GM20431 (cell line): Measurements from ENCODE around the gene RASAL3.

ENCODE experiments used
- in situ Hi-C: fragments of 300-500 bp; cut with MseI, MboI; formaldehyde crosslinking; loops from one replicate; pipeline ENCODE4 v1.15.0; 2020; ENCODE audit warnings: low sequenced_read_pairs; ENCODE audit not compliant: unreplicated experiment

RASAL3 gene

DNA sequence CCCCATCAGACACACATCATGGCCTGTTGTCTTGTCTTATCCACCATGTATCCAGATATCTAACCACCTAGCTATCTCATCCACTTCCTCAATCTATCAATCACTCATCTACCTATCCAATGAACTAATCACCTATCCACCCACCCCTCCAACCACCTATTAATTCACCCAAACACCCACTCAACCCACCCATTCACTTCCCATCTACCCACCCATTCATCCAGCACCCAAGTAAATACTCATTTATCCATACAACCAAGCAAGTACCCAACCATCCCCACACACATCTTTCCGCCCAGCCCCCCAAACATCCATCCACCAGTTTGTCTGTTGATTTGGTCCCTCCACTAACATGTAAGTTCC lies 13.8 kb downstream of the RASAL3 start:
- in situ Hi-C loops: no loop called here

DNA sequence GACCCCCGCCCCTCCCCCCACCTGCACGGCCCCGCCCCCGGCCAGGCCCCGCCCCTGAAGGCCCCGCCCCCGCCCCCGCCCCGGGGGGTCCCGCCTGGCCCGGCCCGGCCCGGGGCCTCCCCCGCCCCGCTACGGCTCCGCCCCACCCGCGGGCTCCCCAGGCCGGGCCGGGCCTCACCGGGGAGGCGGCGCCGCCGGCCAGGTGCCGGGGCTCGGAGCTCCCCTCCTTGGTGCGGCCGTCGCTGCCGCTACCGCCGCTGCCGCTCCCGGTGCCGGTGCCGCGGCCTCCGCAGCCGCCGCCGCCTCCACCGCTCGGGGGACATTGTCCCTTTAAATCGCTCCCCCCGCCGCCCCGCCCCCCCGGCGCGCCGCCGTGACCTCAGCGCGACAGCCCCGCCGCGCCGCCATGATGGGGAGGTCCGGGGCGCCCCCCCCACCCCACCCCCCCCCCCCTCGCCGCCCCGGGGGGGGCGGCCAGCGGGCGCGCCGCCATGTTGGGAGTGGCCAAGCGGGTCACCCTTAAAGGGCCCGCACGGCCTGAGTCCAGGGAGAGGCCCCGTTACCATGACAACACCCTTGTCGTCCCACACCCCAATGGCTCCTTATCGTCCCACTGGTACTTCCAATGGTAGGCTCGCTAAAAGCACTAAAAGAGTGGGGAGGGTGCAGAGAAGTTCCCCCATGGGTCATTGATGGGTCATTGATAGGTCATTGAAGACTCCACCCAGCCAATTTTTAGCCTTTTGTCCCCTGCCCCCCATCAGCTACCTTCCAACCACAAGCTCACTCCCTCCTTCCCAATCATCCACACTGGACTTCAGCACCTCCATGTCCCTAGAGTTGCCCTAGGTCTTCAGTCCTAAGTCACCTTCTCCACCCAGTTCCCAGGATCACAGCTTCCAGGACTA lies 14.5 kb downstream of the RASAL3 start, which contains the start of gene WIZ:
Gene WIZ (minus strand): TSS at position 337 of the 908 bp plus-strand sequence. CDS start 1,649 bp downstream, outside the sequence.
- in situ Hi-C loops: no loop called here

DNA sequence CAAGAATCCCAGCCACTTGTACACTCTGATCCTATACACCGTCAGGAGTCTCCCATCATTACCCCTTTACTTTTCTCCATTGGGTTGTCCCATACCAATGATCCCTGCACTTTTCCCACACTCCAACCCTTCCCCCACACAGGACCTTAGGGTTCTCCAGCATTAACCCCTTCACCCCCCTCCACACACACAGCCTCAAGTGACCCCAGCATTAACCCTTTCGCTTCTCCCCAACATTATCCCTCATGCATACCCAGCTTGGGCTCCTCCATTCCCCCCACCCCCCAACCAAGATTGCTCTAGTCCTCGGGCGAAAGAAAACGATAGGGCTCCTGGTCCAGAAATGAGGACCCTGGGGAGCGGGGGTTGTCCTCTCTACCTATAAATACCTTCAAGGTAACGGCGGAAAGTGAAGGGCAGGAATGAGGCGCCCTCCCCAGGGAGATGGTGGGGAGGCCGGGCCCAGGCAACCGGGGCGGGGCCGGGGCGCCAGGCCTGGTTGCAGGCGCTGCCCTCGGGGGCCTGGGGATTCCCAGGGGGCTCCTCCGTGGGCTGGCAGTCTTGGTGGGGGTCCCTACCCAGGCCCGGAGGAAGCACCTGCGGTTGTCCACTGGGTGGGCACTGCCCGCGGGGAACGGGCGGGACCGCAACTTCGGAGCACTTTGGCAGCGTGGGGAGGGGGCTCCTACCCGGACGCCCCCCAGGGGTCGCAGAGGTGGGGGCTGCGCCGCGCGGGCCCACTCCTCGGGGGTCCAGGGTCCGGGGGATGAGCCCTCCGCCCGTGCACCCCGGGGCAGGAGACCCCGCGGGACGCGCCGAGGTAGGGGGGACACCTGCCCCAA lies 15.3 kb downstream of the RASAL3 start:
- in situ Hi-C loops: no loop called here

DNA sequence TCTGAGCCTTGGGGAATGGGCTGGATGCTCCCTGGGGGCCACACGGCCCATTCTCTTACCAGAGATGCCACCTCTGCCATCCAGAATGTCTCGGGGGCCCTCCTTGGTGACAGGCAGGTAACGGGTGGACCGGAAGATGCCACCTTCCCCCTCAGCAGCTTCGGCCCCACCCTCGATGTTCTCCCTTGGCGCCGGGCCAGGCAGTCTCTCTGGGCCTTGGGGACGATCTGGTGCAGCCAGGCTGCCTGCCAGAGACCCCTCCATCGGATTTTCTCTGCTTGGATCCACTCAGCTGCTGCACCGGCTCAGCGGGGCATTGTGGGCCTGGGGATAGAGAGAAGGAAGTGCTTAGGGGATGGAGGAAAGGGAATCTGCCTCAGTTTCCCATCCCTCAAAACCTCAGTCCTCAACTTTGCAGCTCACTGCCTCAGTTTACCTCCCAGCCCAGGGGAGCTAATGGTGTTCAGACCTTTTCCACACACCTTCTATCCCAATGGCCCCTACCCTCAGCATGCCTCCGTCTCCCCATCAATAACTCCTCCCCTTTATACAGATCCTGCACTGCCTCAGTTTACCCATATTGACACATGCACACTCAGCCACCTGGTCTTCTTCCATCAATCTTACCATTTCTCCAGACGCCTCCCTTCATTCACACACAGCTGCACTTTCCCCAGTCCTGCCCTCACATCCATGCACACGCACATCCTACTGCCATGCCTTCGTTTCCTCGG lies 16.1 kb downstream of the RASAL3 start:
- in situ Hi-C loops: no loop called here

DNA sequence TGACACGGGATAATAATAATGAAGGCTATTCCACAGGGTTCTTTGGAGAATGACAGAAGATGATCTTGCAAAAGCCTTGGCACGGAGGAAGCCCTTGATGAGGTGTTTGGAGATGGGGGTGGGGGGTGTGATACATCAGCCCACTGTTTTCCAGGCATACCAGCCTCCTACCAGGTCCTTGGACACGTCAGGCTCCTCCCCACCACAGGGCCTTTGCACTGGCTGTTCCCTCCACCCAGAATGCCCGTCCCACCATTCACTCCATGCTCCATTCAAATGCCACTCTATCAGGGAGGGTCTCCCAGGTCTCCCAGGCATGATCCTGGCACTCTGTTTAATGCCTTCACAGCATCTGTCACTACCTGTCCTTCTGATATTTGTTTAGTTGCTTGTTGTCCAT lies 17.3 kb downstream of the RASAL3 start:
- in situ Hi-C loops: no loop called here

DNA sequence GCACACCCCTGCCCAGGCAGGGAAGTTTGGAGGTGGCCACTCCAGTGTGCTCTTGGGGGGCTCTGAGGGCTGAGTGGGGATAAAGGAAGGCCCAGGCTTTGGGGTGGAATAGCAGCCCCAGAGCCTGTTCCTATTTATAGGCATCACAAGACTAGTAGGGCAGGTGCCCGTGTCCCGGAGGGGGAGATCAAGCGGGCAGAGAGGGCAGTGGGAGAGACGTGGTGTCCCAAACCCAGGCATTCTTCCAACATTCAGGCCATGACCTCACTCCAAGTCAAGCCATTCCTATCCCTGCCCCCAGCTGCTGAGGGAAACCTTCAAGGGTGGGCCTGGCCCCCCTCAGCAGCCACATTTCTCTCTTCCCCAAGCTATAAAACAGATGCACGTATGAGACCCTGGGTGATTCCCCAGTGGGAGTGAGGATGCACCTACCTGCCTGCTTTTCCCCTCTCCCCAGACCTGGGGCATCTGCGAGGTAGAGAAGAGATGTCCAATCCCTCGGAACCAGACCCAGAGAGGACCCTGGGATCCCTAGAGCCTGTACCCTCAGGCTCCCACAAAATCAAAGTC lies 18.5 kb downstream of the RASAL3 start:
- in situ Hi-C loops: no loop called here

DNA sequence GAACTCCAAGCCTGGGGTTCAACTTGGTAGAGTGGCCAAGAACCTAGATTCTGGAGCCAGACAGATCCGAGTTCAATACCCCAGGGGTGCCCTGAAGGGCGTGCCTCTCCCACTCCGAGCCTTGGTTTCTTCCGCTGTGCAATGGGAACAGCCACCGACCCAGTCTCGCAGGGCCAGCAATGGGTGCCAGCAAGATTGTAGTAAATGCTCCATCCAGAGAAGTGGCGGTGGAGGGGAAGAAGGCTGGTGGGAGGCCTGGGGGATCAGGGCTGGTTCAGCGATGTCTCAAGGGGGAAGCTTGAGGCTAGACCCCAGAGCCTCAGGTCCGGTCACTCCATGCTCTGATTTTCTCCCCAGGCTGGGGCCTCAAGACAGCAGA lies 19.1 kb downstream of the RASAL3 start:
- in situ Hi-C loops: no loop called here

DNA sequence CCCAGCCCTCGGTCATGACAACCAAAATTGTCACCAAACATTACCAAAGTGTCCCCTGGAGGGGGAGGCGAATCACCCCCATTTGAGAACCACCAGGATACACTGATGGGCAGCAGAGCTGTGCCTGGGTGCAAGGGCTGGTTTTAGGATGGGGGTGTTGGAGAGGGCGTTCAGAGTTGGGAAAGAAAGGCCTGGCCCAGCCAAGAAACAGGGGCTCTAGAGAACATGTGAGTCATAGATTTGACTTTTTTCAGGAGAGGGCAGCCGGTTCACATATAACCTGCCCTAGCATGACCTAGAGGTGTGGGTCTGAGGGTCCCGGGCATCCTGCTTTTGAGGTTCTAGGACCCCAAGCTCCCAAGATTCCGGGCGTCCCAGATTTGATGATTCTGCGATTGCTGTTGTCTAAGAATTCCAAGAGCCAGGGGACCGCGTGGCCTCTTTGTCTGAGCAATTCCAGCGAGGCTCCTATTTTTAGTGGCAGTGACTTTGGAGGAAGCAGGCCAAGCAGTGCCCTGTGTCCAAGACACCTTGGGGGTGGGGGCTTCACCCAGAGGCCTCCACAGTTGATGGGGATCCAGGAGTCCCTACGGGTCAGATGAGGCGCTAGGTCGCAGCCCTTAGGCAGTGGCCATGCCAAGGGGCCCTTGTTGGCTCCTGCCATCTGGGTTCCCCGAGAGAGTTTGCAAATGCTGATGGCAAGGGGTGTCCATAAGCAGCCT lies 19.7 kb downstream of the RASAL3 start:
- in situ Hi-C loops: no loop called here

DNA sequence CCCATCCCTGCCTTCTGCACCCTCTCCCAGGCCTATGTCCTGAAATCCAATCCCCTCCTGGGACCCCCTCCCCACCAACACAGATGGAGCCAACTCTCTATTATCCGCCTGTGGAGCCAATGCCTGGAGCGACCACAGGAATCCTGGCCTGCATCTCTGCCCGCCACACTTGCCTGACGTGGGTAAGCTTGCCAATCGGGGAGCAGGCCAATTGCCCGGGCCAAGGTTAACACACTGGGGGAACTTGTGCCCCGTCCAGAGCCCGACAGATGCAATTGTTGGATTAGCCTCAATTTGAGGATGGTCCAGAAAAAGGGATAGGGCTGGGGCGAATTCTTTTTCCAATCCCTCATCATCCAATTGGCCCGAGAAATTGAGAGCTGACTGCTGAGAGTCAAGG lies 20.5 kb downstream of the RASAL3 start:
- in situ Hi-C loops: no loop called here

DNA sequence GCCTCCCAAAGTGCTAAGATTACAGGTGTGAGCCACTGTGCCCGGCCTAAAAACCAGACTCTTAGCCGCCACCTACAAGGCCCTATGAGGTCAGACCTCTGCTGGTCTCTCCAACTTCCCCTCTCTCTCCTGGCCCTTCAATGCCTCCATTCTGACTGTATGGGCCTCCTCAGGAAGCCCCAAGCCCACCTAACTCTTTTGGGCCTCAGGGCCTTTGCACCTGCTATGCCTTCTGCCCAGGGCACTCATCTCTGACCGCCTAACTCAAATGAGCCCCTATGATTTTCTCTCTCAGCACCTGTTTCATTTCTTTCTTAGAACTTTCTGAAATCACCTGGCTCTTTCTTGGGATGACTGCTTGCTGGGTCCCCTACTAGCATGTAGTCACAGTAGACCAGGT lies 21.0 kb downstream of the RASAL3 start:
- in situ Hi-C loops: no loop called here

DNA sequence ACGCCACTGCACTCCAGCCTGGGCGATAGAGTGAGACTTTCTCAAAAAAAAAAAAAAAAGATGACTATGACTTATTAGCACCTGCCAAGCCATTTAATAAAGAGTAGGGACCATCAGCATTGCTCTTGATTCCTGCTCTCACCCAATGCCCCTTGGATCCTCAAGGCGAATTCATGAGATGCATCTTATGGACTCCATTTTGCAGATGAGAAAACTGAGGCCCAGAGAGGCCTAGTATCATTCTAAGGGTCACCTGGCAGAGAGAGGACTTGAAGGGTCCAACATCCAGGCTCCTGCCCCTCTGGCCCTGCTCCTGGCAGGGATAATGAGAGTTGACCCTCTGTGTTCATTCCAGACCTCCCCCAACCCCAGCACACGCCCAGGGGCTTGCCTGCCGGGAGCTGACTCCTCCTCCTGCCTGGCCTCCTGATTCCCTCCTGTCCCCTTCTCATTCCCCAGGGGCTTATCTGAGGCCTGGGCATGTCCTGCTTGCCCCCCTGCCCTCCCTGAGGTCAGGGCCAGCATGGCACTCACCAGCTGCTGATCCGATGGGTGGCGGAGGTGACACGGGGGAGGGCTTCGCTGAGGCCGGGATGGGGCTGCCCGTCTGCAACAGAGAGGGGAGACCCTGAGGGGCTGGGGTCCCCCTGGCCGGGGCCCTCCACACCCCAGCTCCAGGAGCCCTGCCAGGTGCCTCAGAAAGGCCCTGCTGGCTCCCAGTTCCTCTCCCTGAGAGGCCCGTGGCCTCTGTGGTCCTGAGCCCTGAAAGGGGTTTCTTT lies 22.0 kb downstream of the RASAL3 start:
- in situ Hi-C loops: no loop called here

DNA sequence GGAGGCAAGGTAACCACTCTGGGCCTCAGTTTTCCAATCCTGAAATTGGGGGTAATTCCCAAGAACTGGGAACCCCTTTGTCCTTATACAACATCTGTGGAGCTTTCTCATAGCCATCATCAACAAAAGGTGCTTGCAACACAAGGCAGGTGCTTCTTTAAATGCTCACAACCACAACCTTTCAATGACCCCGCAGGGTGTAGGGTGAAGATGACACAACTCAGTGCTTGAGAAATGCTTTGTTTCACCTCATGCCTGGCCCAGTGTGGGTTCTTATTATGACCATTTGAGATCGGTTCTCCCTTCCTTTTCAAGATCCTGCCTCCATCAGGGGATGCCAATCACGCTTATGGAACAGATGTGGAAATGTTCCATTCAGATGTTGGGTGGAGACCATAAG lies 23.0 kb downstream of the RASAL3 start:
- in situ Hi-C loops: no loop called here

DNA sequence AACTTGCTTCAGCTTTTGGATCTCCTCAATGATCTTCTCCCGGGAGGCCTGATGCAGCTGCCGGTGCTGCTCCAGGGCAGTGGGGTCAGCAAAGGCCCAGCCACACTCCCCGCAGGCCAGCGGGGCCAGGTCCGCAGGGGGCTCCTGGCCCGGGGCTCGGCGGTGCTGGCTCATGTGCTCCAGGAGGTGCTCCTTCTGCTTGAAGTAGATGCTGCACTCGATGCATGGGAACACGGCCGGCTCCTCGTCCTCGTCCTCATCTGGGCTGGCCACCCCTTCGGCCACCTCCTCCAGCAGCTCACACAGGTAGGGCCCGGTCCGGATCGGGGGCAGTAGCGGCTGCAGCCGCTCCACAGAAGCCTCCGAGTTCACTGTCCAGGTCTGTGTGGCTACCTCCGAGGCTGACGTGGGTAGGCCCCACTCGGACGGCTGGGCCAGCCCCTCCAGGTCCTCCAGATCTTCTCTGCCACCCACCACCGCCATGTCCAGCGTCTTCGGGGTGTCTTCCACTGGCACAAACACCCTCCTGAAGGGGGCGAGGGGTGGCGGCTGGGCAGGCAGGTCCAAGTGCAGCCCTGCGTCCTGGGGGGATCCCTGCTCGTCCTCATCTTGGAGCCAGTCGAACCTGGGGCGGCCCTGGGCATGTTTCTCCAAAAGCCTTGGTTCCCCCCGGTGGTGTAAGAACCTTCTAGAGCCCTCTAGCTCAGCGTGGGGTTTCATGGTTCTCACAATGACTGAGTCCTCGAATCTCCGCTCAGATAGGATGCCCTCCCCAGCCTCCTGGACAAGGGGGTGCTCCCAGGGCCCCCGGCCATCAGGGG lies 24.3 kb downstream of the RASAL3 start:
- in situ Hi-C loops: no loop called here

DNA sequence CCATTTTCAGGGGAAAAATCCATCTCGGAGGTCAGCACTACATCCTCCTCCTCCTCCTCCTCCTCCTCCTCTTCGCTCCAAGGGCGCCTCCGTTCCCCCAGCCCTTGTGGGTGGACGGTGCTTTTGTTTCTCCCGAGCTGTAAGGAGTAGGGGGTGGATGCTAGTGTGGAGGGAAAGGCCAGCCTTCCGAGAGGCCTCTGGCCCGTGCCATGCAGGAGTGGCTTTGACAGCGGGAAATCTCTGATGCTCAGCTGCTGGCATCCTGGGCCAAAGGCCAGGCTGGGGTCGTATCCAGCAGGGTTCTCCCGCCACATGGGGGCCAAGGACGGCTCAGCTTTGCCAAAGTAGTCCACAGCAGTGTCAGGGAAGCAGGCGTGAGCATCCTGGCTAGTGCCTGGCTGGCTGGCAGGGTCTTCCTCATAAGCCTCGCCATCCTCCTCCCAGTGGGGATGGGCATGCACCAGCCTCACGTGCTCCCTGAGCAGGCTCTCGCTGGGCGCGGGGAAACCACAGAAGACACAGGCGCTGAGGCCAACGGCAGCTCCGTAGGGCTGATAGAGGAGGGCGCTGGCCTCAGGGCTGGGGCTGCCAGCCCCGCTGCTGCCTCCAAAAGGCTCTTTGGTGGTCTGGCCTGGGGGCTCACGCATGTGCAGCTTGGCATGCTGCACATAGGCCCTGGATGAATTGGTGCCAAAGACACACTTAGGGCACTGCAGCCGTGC lies 25.1 kb downstream of the RASAL3 start:
- in situ Hi-C loops: no loop called here

DNA sequence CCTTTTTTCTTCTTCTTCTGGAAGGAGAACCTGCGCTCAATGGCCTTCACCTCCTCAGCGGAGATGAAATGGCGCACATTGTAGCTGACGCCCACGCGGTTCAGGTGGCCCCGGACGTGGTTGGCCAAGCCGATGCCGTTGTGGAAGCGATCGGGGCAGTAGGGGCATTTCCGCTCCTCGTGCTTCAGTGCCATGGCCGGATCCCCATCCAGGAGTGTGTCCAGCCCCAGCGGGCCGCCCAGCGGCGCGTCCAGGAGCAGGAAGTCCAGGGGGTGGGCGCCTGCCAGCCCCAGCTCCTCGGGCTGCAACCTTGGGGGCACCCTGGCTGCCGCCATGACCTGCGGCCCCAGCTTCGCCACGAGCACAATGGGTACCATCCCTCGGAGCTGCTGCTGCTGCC lies 25.8 kb downstream of the RASAL3 start:
- in situ Hi-C loops: no loop called here

DNA sequence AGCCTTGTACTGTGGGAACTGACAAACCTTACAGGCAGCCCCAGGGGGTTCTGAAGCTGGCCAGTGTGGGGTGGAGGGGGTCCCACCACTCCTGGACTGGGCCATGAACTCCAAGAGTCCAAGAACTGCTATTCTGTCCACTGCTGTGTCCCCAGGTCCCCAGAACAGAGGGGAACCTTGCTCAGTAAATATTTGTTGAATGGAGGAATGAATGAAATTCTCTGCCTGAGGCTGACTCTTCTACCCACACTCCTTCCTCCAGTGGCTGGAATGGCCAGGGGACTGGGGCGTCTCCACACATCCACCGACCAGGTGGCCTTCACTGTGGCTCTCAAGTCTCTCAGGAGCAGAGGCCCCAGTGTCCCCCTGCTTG lies 26.2 kb downstream of the RASAL3 start:
- in situ Hi-C loops: no loop called here

DNA sequence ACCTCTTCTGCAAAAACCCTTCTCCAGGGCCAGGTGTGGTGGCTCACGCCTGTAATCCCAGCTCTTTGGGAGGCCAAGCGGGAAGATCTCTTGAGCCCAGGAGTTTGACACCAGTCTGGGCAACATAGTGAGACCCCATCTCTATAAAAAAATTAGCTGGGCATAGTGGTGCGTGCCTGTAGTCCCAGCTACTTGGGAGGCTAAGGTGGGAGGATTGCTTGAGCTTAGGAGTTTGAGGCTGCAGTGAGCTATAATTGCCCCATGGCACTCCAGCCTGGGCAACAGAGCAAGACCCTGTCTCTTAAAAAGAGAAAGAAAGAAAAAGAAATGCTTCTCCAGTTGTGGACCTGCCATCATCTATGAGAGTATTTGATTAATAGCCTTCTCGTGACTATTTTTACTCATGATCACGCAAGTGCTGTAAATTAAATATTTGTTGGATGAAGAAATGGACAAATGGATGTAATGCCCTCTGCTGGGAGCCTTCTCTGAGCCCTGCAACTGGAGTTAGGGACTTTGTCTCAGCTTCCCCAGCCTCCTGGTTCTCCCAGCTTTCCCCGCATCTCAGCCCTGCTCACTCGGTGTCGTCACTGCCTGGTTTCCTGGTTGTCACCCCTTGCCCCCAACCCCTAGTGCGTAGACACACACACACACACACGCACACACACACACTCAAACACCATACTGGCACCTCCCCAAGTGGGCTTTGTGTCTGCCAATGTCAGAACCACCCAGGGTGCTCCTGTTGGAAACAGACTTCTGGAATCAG lies 26.8 kb downstream of the RASAL3 start:
- in situ Hi-C loops: no loop called here
